ENCODE results near the gene CTAG2.

CTAG2 gene

GRCh38 chrX:154654925-154655324, 1.5 kb upstream of the CTAG2 start:
- H2BK15ac ChIP-seq (ENCODE audit: low read depth, poor library complexity, severe bottlenecking), result no peak overlapping the region
- no peak overlapping the region for H2AK5ac ChIP-seq (ENCODE audit: low read length, severe bottlenecking)
- H3K4ac ChIP-seq (ENCODE audit: low read depth in 1 of 2, low read length in 2 of 2), result no peak overlapping the region
- peaks cover 0 to 26% of the 10 kb centered on the region in 2 experiments for H3K27me3 ChIP-seq (ENCODE audit: control insufficient read depth in 1 of 2, insufficient read depth in 1 of 2, low read length in 2 of 2)
- no peaks in the 10 kb centered on the region for H3K4me1 ChIP-seq (ENCODE audit: control insufficient read depth, insufficient read depth, low read depth, low read length)
- no peak overlapping the region for H3K23ac ChIP-seq (ENCODE audit: low read length in 2 of 2)
- no peak overlapping the region for H3K4me3 ChIP-seq (ENCODE audit: insufficient read depth in 1 of 2, low read depth in 1 of 2, low read length in 2 of 2)
- H2BK120ac ChIP-seq (ENCODE audit: low read depth, low read length), result no peak overlapping the region
- H3K36me3 ChIP-seq (ENCODE audit: control insufficient read depth in 1 of 2, insufficient read depth in 2 of 2, low read depth in 1 of 2, low read length in 2 of 2), result no peaks in the 10 kb centered on the region
- no peak overlapping the region for H2BK12ac ChIP-seq (ENCODE audit: low read length in 2 of 2)
- no peaks in the 10 kb centered on the region for H3K79me1 ChIP-seq (replicated peaks; ENCODE audit: low read length, poor library complexity, severe bottlenecking)
- no peak overlapping the region for H3K27ac ChIP-seq (ENCODE audit: low read length, poor library complexity, severe bottlenecking)
- H2BK5ac ChIP-seq (ENCODE audit: low read depth, low read length, poor library complexity, severe bottlenecking), result no peak overlapping the region
- no peak for DNase-seq
- no peak overlapping the region for H2AFZ ChIP-seq (ENCODE audit: low read depth, low read length)
- H3K9ac ChIP-seq (ENCODE audit: low read length), result no peak overlapping the region
- no peak overlapping the region for H3K18ac ChIP-seq (ENCODE audit: low read depth in 1 of 2, low read length in 2 of 2)
- peaks cover 3% of the 10 kb centered on the region for H3K9me3 ChIP-seq (ENCODE audit: control insufficient read depth, low read length)
- WGBS, result 92% methylated on average over 11 of the region's 15 CpGs
- H4K91ac ChIP-seq (ENCODE audit: low read length), result no peak overlapping the region
- no peak overlapping the region for H3K14ac ChIP-seq (ENCODE audit: low read length in 2 of 2)
- H3K4me2 ChIP-seq (ENCODE audit: low read length, poor library complexity, severe bottlenecking), result no peak overlapping the region
- H4K8ac ChIP-seq (ENCODE audit: low read length), result no peak overlapping the region

GRCh38 chrX:154654372-154654771, 993 bp upstream of the CTAG2 start:
- Histone ChIP-seq H2BK15ac (ENCODE audit: low read depth, poor library complexity, severe bottlenecking) (no peak overlapping the region), H3K14ac (ENCODE audit: low read length in 2 of 2) (no peak overlapping the region), H3K4me2 (ENCODE audit: low read length, poor library complexity, severe bottlenecking) (no peak overlapping the region), H2BK12ac (ENCODE audit: low read length in 2 of 2) (no peak overlapping the region), H3K4me1 (ENCODE audit: control insufficient read depth, insufficient read depth, low read depth, low read length) (no peaks in the 10 kb centered on the region), H3K23ac (ENCODE audit: low read length in 2 of 2) (no peak overlapping the region), H3K27me3 (ENCODE audit: control insufficient read depth in 1 of 2, insufficient read depth in 1 of 2, low read length in 2 of 2) (peaks cover 0 to 22% of the 10 kb centered on the region in 2 experiments), H3K4me3 (ENCODE audit: insufficient read depth in 1 of 2, low read depth in 1 of 2, low read length in 2 of 2) (no peak overlapping the region), H3K79me1 (replicated peaks; ENCODE audit: low read length, poor library complexity, severe bottlenecking) (no peaks in the 10 kb centered on the region), H2BK5ac (ENCODE audit: low read depth, low read length, poor library complexity, severe bottlenecking) (no peak overlapping the region), H2BK120ac (ENCODE audit: low read depth, low read length) (no peak overlapping the region), H3K18ac (ENCODE audit: low read depth in 1 of 2, low read length in 2 of 2) (no peak overlapping the region), H3K36me3 (ENCODE audit: control insufficient read depth in 1 of 2, insufficient read depth in 2 of 2, low read depth in 1 of 2, low read length in 2 of 2) (no peaks in the 10 kb centered on the region), H3K27ac (ENCODE audit: low read length, poor library complexity, severe bottlenecking) (no peak overlapping the region), H3K4ac (ENCODE audit: low read depth in 1 of 2, low read length in 2 of 2) (no peak overlapping the region), H2AFZ (ENCODE audit: low read depth, low read length) (no peak overlapping the region), H3K9ac (ENCODE audit: low read length) (no peak overlapping the region), H4K8ac (ENCODE audit: low read length) (no peak overlapping the region), H2AK5ac (ENCODE audit: low read length, severe bottlenecking) (no peak overlapping the region), H4K91ac (ENCODE audit: low read length) (no peak overlapping the region), H3K9me3 (ENCODE audit: control insufficient read depth, low read length) (peaks cover 2% of the 10 kb centered on the region)
- WGBS, result 99% methylated on average over 9 of the region's 10 CpGs
- no peak for DNase-seq

- DNase-seq, result no peak
- Histone ChIP-seq H2AK5ac (ENCODE audit: low read length, severe bottlenecking) (no peak overlapping the region), H3K14ac (ENCODE audit: low read length in 2 of 2) (no peak overlapping the region), H3K4me2 (ENCODE audit: low read length, poor library complexity, severe bottlenecking) (no peak overlapping the region), H2BK5ac (ENCODE audit: low read depth, low read length, poor library complexity, severe bottlenecking) (no peak overlapping the region), H3K4ac (ENCODE audit: low read depth in 1 of 2, low read length in 2 of 2) (no peak overlapping the region), H3K9ac (ENCODE audit: low read length) (no peak overlapping the region), H3K27ac (ENCODE audit: low read length, poor library complexity, severe bottlenecking) (no peak overlapping the region), H4K8ac (ENCODE audit: low read length) (no peak overlapping the region), H4K91ac (ENCODE audit: low read length) (no peak overlapping the region), H3K23ac (ENCODE audit: low read length in 2 of 2) (no peak overlapping the region), H3K4me1 (ENCODE audit: control insufficient read depth, insufficient read depth, low read depth, low read length) (no peaks in the 10 kb centered on the region), H3K9me3 (ENCODE audit: control insufficient read depth, low read length) (peaks cover 2% of the 10 kb centered on the region), H3K18ac (ENCODE audit: low read depth in 1 of 2, low read length in 2 of 2) (no peak overlapping the region), H3K4me3 (ENCODE audit: insufficient read depth in 1 of 2, low read depth in 1 of 2, low read length in 2 of 2) (no peak overlapping the region), H3K36me3 (ENCODE audit: control insufficient read depth in 1 of 2, insufficient read depth in 2 of 2, low read depth in 1 of 2, low read length in 2 of 2) (no peaks in the 10 kb centered on the region), H2BK12ac (ENCODE audit: low read length in 2 of 2) (no peak overlapping the region), H3K27me3 (ENCODE audit: control insufficient read depth in 1 of 2, insufficient read depth in 1 of 2, low read length in 2 of 2) (peaks cover 0 to 21% of the 10 kb centered on the region in 2 experiments), H2BK120ac (ENCODE audit: low read depth, low read length) (no peak overlapping the region), H2AFZ (ENCODE audit: low read depth, low read length) (no peak overlapping the region), H2BK15ac (ENCODE audit: low read depth, poor library complexity, severe bottlenecking) (no peak overlapping the region), H3K79me1 (replicated peaks; ENCODE audit: low read length, poor library complexity, severe bottlenecking) (no peaks in the 10 kb centered on the region)
- WGBS, result 92% methylated on average over 5 of the region's 23 CpGs
These were observed 354 bp downstream of the CTAG2 start for GRCh38 chrX:154653048-154653401.

GRCh38 chrX:154652311-154653047, 900 bp downstream of the CTAG2 start:
- H3K14ac ChIP-seq (ENCODE audit: low read length in 2 of 2), result no peak overlapping the region
- WGBS, result 94% methylated on average over 24 of the region's 30 CpGs
- no peak overlapping the region for H2BK5ac ChIP-seq (ENCODE audit: low read depth, low read length, poor library complexity, severe bottlenecking)

More at GRCh38 chrX:154652311-154653047, 900 bp downstream of the CTAG2 start:
- Histone ChIP-seq H3K4ac (ENCODE audit: low read depth in 1 of 2, low read length in 2 of 2) (no peak overlapping the region), H3K23ac (ENCODE audit: low read length in 2 of 2) (no peak overlapping the region), H2AK5ac (ENCODE audit: low read length, severe bottlenecking) (no peak overlapping the region), H3K27ac (ENCODE audit: low read length, poor library complexity, severe bottlenecking) (no peak overlapping the region), H3K18ac (ENCODE audit: low read depth in 1 of 2, low read length in 2 of 2) (no peak overlapping the region), H3K4me3 (ENCODE audit: insufficient read depth in 1 of 2, low read depth in 1 of 2, low read length in 2 of 2) (no peak overlapping the region), H4K8ac (ENCODE audit: low read length) (no peak overlapping the region), H3K36me3 (ENCODE audit: control insufficient read depth in 1 of 2, insufficient read depth in 2 of 2, low read depth in 1 of 2, low read length in 2 of 2) (no peaks in the 10 kb centered on the region), H2BK120ac (ENCODE audit: low read depth, low read length) (no peak overlapping the region), H3K9ac (ENCODE audit: low read length) (no peak overlapping the region), H2AFZ (ENCODE audit: low read depth, low read length) (no peak overlapping the region), H3K27me3 (ENCODE audit: control insufficient read depth in 1 of 2, insufficient read depth in 1 of 2, low read length in 2 of 2) (peaks cover 0 to 21% of the 10 kb centered on the region in 2 experiments), H2BK12ac (ENCODE audit: low read length in 2 of 2) (no peak overlapping the region), H3K4me1 (ENCODE audit: control insufficient read depth, insufficient read depth, low read depth, low read length) (no peaks in the 10 kb centered on the region), H2BK15ac (ENCODE audit: low read depth, poor library complexity, severe bottlenecking) (no peak overlapping the region), H3K79me1 (replicated peaks; ENCODE audit: low read length, poor library complexity, severe bottlenecking) (no peaks in the 10 kb centered on the region), H3K9me3 (ENCODE audit: control insufficient read depth, low read length) (peaks cover 2% of the 10 kb centered on the region), H3K4me2 (ENCODE audit: low read length, poor library complexity, severe bottlenecking) (no peak overlapping the region), H4K91ac (ENCODE audit: low read length) (no peak overlapping the region)
- DNase-seq, result no peak

Data from mesenchymal stem cell (in vitro differentiated cells and primary cell).